Fibroblast of lung (primary cell): ENCODE results near the gene EXOC2. TPM values are rescaled to one million over a fixed set of nuclear protein-coding genes. Genes with fewer than 3 reads are reported as not detected.

Experiments
- DNase-seq, 2 donors: peaks; one replicate each; pipeline versions ENCODE4 v3.0.0 to v3.0.0-alpha.2; 2010; ENCODE audit warnings: low read depth in 2 of 2
- H2AFZ ChIP-seq: 2 replicates; pipeline ENCODE4 v1.5.1; 2012; ENCODE audit warnings: low read length, control low read depth, inconsistent platforms
- H3K27ac ChIP-seq: 2 replicates; pipeline ENCODE4 v1.5.1; 2011; ENCODE audit warnings: low read length, control low read depth; ENCODE audit not compliant: insufficient read depth
- H3K27me3 ChIP-seq: 2 replicates; pipeline ENCODE4 v1.5.1; 2011; ENCODE audit warnings: mild to moderate bottlenecking, low read length; ENCODE audit not compliant: control insufficient read depth, insufficient read depth
- H3K36me3 ChIP-seq: 2 replicates; pipeline ENCODE4 v1.5.1; 2011; ENCODE audit warnings: low read length; ENCODE audit not compliant: control insufficient read depth, insufficient read depth
- H3K4me1 ChIP-seq: 2 replicates; pipeline ENCODE4 v1.5.1; 2011; ENCODE audit warnings: low read length; ENCODE audit not compliant: control insufficient read depth, insufficient read depth; ENCODE audit errors: extremely low read depth
- H3K4me2 ChIP-seq: 2 replicates; pipeline ENCODE4 v1.5.1; 2011; ENCODE audit warnings: low read length, control low read depth; ENCODE audit not compliant: insufficient read depth; ENCODE audit errors: extremely low read depth
- H3K4me3 ChIP-seq, 4 experiments: fragments of 200-600 bp in 1 of 4; sonication (generic) in 1 of 4; replicated peaks in 1 of 4; 2 replicates each; pipeline ENCODE4 v1.5.1; 2011 to 2016; ENCODE audit warnings: low read length in 4 of 4, low read depth in 3 of 4, mild to moderate bottlenecking in 3 of 4, control low read depth in 2 of 4, inconsistent platforms in 1 of 4, mixed read lengths in 1 of 4; ENCODE audit not compliant: insufficient read depth in 1 of 4; ENCODE audit errors: control extremely low read depth in 1 of 4
- H3K79me2 ChIP-seq: 2 replicates; pipeline ENCODE4 v1.5.1; 2012; ENCODE audit warnings: mild to moderate bottlenecking, low read length, inconsistent platforms; ENCODE audit not compliant: control insufficient read depth, insufficient read depth
- H3K9ac ChIP-seq: 2 replicates; pipeline ENCODE4 v1.5.1; 2011; ENCODE audit warnings: mild to moderate bottlenecking, low read length, control low read depth; ENCODE audit not compliant: insufficient read depth
- H3K9me3 ChIP-seq: 2 replicates; pipeline ENCODE4 v1.5.1; 2012; ENCODE audit warnings: low read depth, low read length; ENCODE audit not compliant: control insufficient read depth, insufficient read depth
- H4K20me1 ChIP-seq: 2 replicates; pipeline ENCODE4 v1.5.1; 2011; ENCODE audit warnings: low read length; ENCODE audit not compliant: control insufficient read depth, insufficient read depth; ENCODE audit errors: extremely low read depth
- CTCF ChIP-seq, 2 donors: IDR thresholded peaks in 1 of 2; conservative IDR thresholded peaks in 1 of 2; 1 replicate in 1 of 2; 2 replicates in 1 of 2; pipeline ENCODE4 v1.5.1; 2011 to 2012; ENCODE audit warnings: low read length in 2 of 2, control low read depth in 1 of 2, inconsistent platforms in 1 of 2, low read depth in 1 of 2, mild to moderate bottlenecking in 1 of 2
- EZH2 ChIP-seq: IDR thresholded peaks from 2 replicates; pipeline ENCODE4 v1.5.1; 2012; ENCODE audit warnings: low read length, control low read depth, mild to moderate bottlenecking; ENCODE audit errors: missing control alignments
- polyA plus RNA-seq, 2 donors: library from polyadenylated mRNA; depleted of rRNA in 1 of 2; stranded (reverse) in 1 of 2; unstranded in 1 of 2; fragments of >200 nt; gene quantifications; 2 replicates each; pipeline ENCODE4 v1.2.1, GENCODE V29; 2011 to 2012; ENCODE audit warnings: missing spikeins in 1 of 2
- total RNA-seq: library from RNA; depleted of rRNA; stranded (reverse); fragments of >200 nt; gene quantifications from 2 replicates; pipeline ENCODE4 v1.2.1, GENCODE V29; 2014

Gene EXOC2
- total and polyA plus RNA-seq, 2 donors (not counting 1 experiment from before 2014, with no cell fraction given), result 19.7 to 42.3 TPM

GRCh38 chr6:593907-594212 lies 99.1 kb downstream of the EXOC2 start:
- no peak for TF ChIP-seq EZH2
- TF ChIP-seq CTCF (conservative IDR thresholded peaks at IDR 0.05 in 1 of 2, IDR thresholded peaks at IDR 0.05 in 1 of 2; ENCODE audit: low read depth in 1 of 2, low read length in 2 of 2), result no peak
- no peaks in the 10 kb centered on the region for H4K20me1 ChIP-seq
- H3K4me1 ChIP-seq, result no peaks in the 10 kb centered on the region
- no peak overlapping the region for H3K4me3 ChIP-seq
- no peaks in the 10 kb centered on the region for H3K9me3 ChIP-seq
- no peaks in the 10 kb centered on the region for H3K79me2 ChIP-seq
- H3K36me3 ChIP-seq, result peaks cover 1% of the 10 kb centered on the region
- no peak for DNase-seq
- H3K4me2 ChIP-seq, result no peak overlapping the region
- no peak overlapping the region for H3K27ac ChIP-seq
- no peaks in the 10 kb centered on the region for H3K27me3 ChIP-seq
- no peak overlapping the region for H2AFZ ChIP-seq
- H3K9ac ChIP-seq, result no peak overlapping the region

GRCh38 chr6:593139-593906 lies 99.6 kb downstream of the EXOC2 start:
- DNase-seq, result peak; percentile 43 to 71
- H3K79me2 ChIP-seq, result no peaks in the 10 kb centered on the region
- H3K4me1 ChIP-seq, result no peaks in the 10 kb centered on the region
- no peak overlapping the region for H3K4me3 ChIP-seq
- no peaks in the 10 kb centered on the region for H4K20me1 ChIP-seq
- no peak for TF ChIP-seq EZH2
- peak; percentile 49 to 51 for TF ChIP-seq CTCF (conservative IDR thresholded peaks at IDR 0.05 in 1 of 2, IDR thresholded peaks at IDR 0.05 in 1 of 2; ENCODE audit: low read depth in 1 of 2, low read length in 2 of 2)
- no peak overlapping the region for H3K4me2 ChIP-seq
- no peak overlapping the region for H3K9ac ChIP-seq
- H3K9me3 ChIP-seq, result no peaks in the 10 kb centered on the region
- no peak overlapping the region for H2AFZ ChIP-seq
- H3K36me3 ChIP-seq, result peaks cover 1% of the 10 kb centered on the region
- H3K27me3 ChIP-seq, result no peaks in the 10 kb centered on the region
- H3K27ac ChIP-seq, result no peak overlapping the region

DNA sequence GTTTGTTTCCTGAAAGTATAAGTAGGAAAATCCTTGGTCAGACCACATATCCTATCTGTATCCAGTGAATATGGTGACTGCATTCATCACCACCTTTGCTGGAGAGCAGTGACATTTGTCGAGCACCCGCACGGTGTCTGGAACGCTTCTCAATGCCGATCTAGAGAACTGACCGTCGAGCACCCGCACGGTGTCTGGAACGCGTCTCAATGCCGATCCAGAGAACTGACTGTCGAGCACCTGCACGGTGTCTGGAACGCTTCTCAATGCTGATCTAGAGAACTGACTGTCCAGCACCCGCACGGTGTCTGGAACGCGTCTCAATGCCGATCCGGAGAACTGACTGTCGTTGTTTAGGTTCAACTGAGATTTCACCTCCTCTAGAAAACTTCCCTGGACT lies 103.8 kb downstream of the EXOC2 start:
- no peak overlapping the region for H3K9ac ChIP-seq

More for the DNA sequence above, 103.8 kb downstream of the EXOC2 start:
- Histone ChIP-seq H3K9me3 (no peaks in the 10 kb centered on the region), H3K27me3 (no peaks in the 10 kb centered on the region), H3K79me2 (no peaks in the 10 kb centered on the region), H3K36me3 (peaks cover 1% of the 10 kb centered on the region), H4K20me1 (no peaks in the 10 kb centered on the region), H3K4me3 (no peak overlapping the region), H3K4me2 (no peak overlapping the region), H3K27ac (no peak overlapping the region), H3K4me1 (no peaks in the 10 kb centered on the region), H2AFZ (no peak overlapping the region)
- DNase-seq, result no peak
- TF ChIP-seq CTCF (conservative IDR thresholded peaks at IDR 0.05 in 1 of 2, IDR thresholded peaks at IDR 0.05 in 1 of 2; ENCODE audit: low read depth in 1 of 2, low read length in 2 of 2), result no peak
- TF ChIP-seq EZH2, result no peak
